Stimulated activated CD8-positive, alpha-beta memory T cell treated with anti-CD3 and anti-CD28 coated beads, Interleukin-4, amount 100 ng/mL, for 48 hours (primary cell): ENCODE data around the gene MLF2.
"Not testable (repeated sequence)": the region's sequence is repeated elsewhere in the genome, so short reads cannot be mapped to it uniquely, and the experiment has no call there.

Experiments used
- DNase-seq: peaks from one replicate; pipeline ENCODE4 v3.0.0-alpha.2; 2020

MLF2 gene

GRCh38 chr12:6729186-6729585, 23.8 kb downstream of the MLF2 start:
- no peak for DNase-seq

GRCh38 chr12:6725350-6725749, 27.6 kb downstream of the MLF2 start:
- DNase-seq = no peak

- peak; percentile 49 for DNase-seq
Observed at GRCh38 chr12:6724409-6724797, 28.5 kb downstream of the MLF2 start.

GRCh38 chr12:6723607-6724408, 29.1 kb downstream of the MLF2 start, which contains the start of gene COPS7A:
Gene COPS7A (plus strand): TSS chr12:6724046. CDS start chr12:6724657, 611 bp downstream.
- DNase-seq = peak; percentile 98

- no peak for DNase-seq
Observed at GRCh38 chr12:6722863-6723262, 30.1 kb downstream of the MLF2 start.

GRCh38 chr12:6716874-6717437, 36.0 kb downstream of the MLF2 start:
- DNase-seq = no peak

- not testable (repeated sequence) for DNase-seq
Observed at GRCh38 chr12:6716031-6716873, 36.7 kb downstream of the MLF2 start.

GRCh38 chr12:6708960-6709394, 44.0 kb downstream of the MLF2 start:
- peak; percentile 53 for DNase-seq

- not testable (repeated sequence) for DNase-seq
Observed at GRCh38 chr12:6708351-6708750, 44.6 kb downstream of the MLF2 start.

GRCh38 chr12:6703631-6704030, 49.3 kb downstream of the MLF2 start:
- no peak for DNase-seq

GRCh38 chr12:6701078-6701768, 51.7 kb downstream of the MLF2 start:
- DNase-seq = no peak

GRCh38 chr12:6700646-6701051, 52.3 kb downstream of the MLF2 start, which contains the start of gene PIANP:
Gene PIANP (minus strand): TSS chr12:6700815. CDS start chr12:6698061, 2,754 bp downstream.
- peak; percentile 55 for DNase-seq

GRCh38 chr12:6699989-6700645, 52.8 kb downstream of the MLF2 start:
- DNase-seq = no peak

GRCh38 chr12:6699259-6699988, 53.5 kb downstream of the MLF2 start:
- DNase-seq = no peak

GRCh38 chr12:6698352-6699046, 54.4 kb downstream of the MLF2 start:
- DNase-seq = no peak
